H1 (cell line): ENCODE measurements around the gene CCDC63. TPM values are rescaled to one million over a fixed set of nuclear protein-coding genes. Genes with fewer than 3 reads are reported as not detected.
A peak's percentile ranks its signal among the peaks of the same experiment; 100 is the strongest.

Experiments used
- CTCF ChIA-PET: fragments of 300-600 bp; sonication (Branson Sonifier 250); formaldehyde crosslinking; loops from one replicate; lab custom pipeline; 2021; ENCODE audit not compliant: partially characterized antibody; lab: Charles Lee
- POLR2A ChIA-PET: fragments of 300-600 bp; sonication (Branson Sonifier 250); formaldehyde crosslinking; loops from one replicate; lab custom pipeline; 2021; ENCODE audit warnings: inconsistent platforms; ENCODE audit not compliant: partially characterized antibody; lab: Charles Lee
- DNase-seq, 2 experiments: peaks; one replicate each; pipeline versions ENCODE4 v3.0.0 to v3.0.0-alpha.2; 2010 to 2022; ENCODE audit warnings: low spot score in 2 of 2, low read depth in 1 of 2, mixed read lengths in 1 of 2
- FAIRE-seq: peaks from 2 replicates; lab custom pipeline; 2011; peaks lifted over from hg19 to GRCh38; lab: Jason Lieb, UNC
- H2AFZ ChIP-seq: 2 replicates; pipeline ENCODE4 v1.8.1; 2012; ENCODE audit warnings: low read length, inconsistent platforms
- H2AK5ac ChIP-seq: 2 replicates; pipeline ENCODE4 v1.6.1; 2013; ENCODE audit warnings: low read depth, low read length
- H2BK120ac ChIP-seq: replicated peaks from 2 replicates; pipeline ENCODE3; 2013; ENCODE audit warnings: low read depth, low read length, inconsistent platforms
- H2BK12ac ChIP-seq: 2 replicates; pipeline ENCODE4 v1.6.1; 2013; ENCODE audit warnings: low read depth, low read length
- H2BK15ac ChIP-seq: 2 replicates; pipeline ENCODE4 v1.6.1; 2013; ENCODE audit warnings: low read length
- H2BK20ac ChIP-seq: 2 replicates; pipeline ENCODE4 v1.6.1; 2013; ENCODE audit warnings: low read length
- H2BK5ac ChIP-seq: 2 replicates; pipeline ENCODE4 v1.6.1; 2013; ENCODE audit warnings: low read depth, low read length
- H3K14ac ChIP-seq: 2 replicates; pipeline ENCODE4 v1.6.1; 2013; ENCODE audit warnings: inconsistent platforms; ENCODE audit not compliant: insufficient read length
- H3K18ac ChIP-seq: 2 replicates; pipeline ENCODE4 v1.6.1; 2013; ENCODE audit warnings: low read length; ENCODE audit errors: extremely low read depth
- H3K23ac ChIP-seq: 2 replicates; pipeline ENCODE4 v1.6.1; 2013; ENCODE audit warnings: inconsistent platforms; ENCODE audit not compliant: insufficient read length
- H3K23me2 ChIP-seq: 2 replicates; pipeline ENCODE4 v1.6.1; 2013; ENCODE audit warnings: low read depth, low read length
- H3K27ac ChIP-seq: 2 replicates; pipeline ENCODE4 v1.6.1; 2011; ENCODE audit warnings: low read depth, low read length, inconsistent platforms
- H3K27me3 ChIP-seq, 4 experiments: replicated peaks in 1 of 4; 1 replicate in 1 of 4; 2 replicates in 3 of 4; pipeline versions ENCODE4 v1.6.1 to v1.8.1; 2011 to 2013; ENCODE audit warnings: low read length in 3 of 4, mild to moderate bottlenecking in 3 of 4, inconsistent platforms in 2 of 4, mixed read lengths in 2 of 4, moderate library complexity in 1 of 4; ENCODE audit not compliant: control insufficient read depth in 3 of 4, insufficient read depth in 3 of 4; ENCODE audit errors: extremely low read depth in 1 of 4
- H3K36me3 ChIP-seq, 4 experiments: 2 replicates each; pipeline versions ENCODE4 v1.6.1 to v1.8.1; 2011 to 2013; ENCODE audit warnings: mild to moderate bottlenecking in 4 of 4, low read length in 3 of 4, moderate library complexity in 2 of 4, control low read depth in 1 of 4, inconsistent platforms in 1 of 4; ENCODE audit not compliant: insufficient read depth in 4 of 4, control insufficient read depth in 2 of 4
- H3K4ac ChIP-seq: replicated peaks from 2 replicates; pipeline ENCODE3; 2013; ENCODE audit warnings: low read length, low read depth, mixed read lengths, inconsistent platforms; ENCODE audit not compliant: insufficient read length
- H3K4me1 ChIP-seq, 4 experiments: replicated peaks in 1 of 4; 1 replicate in 1 of 4; 2 replicates in 3 of 4; pipeline versions ENCODE4 v1.6.1 to v1.8.1; 2011 to 2013; ENCODE audit warnings: low read length in 3 of 4, inconsistent platforms in 2 of 4, mixed read lengths in 1 of 4; ENCODE audit not compliant: insufficient read depth in 4 of 4, control insufficient read depth in 3 of 4
- H3K4me2 ChIP-seq, 2 experiments: 2 replicates each; pipeline versions ENCODE4 v1.6.1 to v1.8.1; 2011 to 2013; ENCODE audit warnings: low read depth in 2 of 2, low read length in 2 of 2, control low read depth in 1 of 2, inconsistent platforms in 1 of 2, mild to moderate bottlenecking in 1 of 2; ENCODE audit not compliant: insufficient read depth in 1 of 2
- H3K4me3 ChIP-seq, 4 experiments: fragments of 200-600, 300-600 bp in 1 of 4; sonication (generic), shearing (Covaris generic), sonication (Bioruptor Twin) in 1 of 4; 2 replicates each; pipeline versions ENCODE4 v1.5.1 to v1.8.1; 2011 to 2016; ENCODE audit warnings: low read length in 4 of 4, low read depth in 3 of 4, control low read depth in 2 of 4, inconsistent platforms in 2 of 4, mild to moderate bottlenecking in 2 of 4, mixed read lengths in 1 of 4, moderate library complexity in 1 of 4; ENCODE audit not compliant: insufficient read depth in 2 of 4; ENCODE audit errors: extremely low read depth in 1 of 4
- H3K56ac ChIP-seq: replicated peaks from 2 replicates; pipeline ENCODE3; 2013; ENCODE audit warnings: low read depth, mild to moderate bottlenecking, mixed read lengths, low read length, inconsistent platforms; ENCODE audit not compliant: insufficient read length
- H3K79me1 ChIP-seq: 2 replicates; pipeline ENCODE4 v1.6.1; 2013; ENCODE audit warnings: low read depth, low read length, control low read depth
- H3K79me2 ChIP-seq, 2 experiments: 2 replicates each; pipeline versions ENCODE4 v1.6.1 to v1.8.1; 2012 to 2013; ENCODE audit warnings: low read length in 2 of 2, mild to moderate bottlenecking in 2 of 2, inconsistent platforms in 1 of 2; ENCODE audit not compliant: insufficient read depth in 2 of 2, control insufficient read depth in 1 of 2
- H3K9ac ChIP-seq, 4 experiments: replicated peaks in 1 of 4; 1 replicate in 1 of 4; 2 replicates in 3 of 4; pipeline versions ENCODE4 v1.6.1 to v1.8.1; 2011 to 2013; ENCODE audit warnings: low read depth in 3 of 4, low read length in 3 of 4, control low read depth in 2 of 4, mild to moderate bottlenecking in 2 of 4, moderate library complexity in 2 of 4, inconsistent platforms in 1 of 4; ENCODE audit errors: extremely low read depth in 1 of 4
- H3K9me3 ChIP-seq, 2 experiments: 2 replicates each; pipeline versions ENCODE4 v1.6.1 to v1.8.1; 2012 to 2013; ENCODE audit warnings: mild to moderate bottlenecking in 2 of 2, moderate library complexity in 2 of 2, control low read depth in 1 of 2, inconsistent platforms in 1 of 2, low read depth in 1 of 2, low read length in 1 of 2, mixed read lengths in 1 of 2; ENCODE audit not compliant: insufficient read depth in 2 of 2
- H4K20me1 ChIP-seq, 2 experiments: replicated peaks in 1 of 2; 2 replicates each; pipeline versions ENCODE3 to v1.8.1; 2011 to 2013; ENCODE audit warnings: inconsistent platforms in 2 of 2, low read length in 2 of 2, mild to moderate bottlenecking in 1 of 2; ENCODE audit not compliant: insufficient read depth in 2 of 2, control insufficient read depth in 1 of 2
- H4K5ac ChIP-seq: 2 replicates; pipeline ENCODE4 v1.6.1; 2013; ENCODE audit warnings: low read length, low read depth, mixed read lengths, inconsistent platforms; ENCODE audit not compliant: insufficient read length
- H4K8ac ChIP-seq: 2 replicates; pipeline ENCODE4 v1.8.0; 2013; ENCODE audit warnings: mild to moderate bottlenecking, moderate library complexity, low read length, inconsistent platforms; ENCODE audit not compliant: insufficient read depth; ENCODE audit errors: extremely low read depth
- H4K91ac ChIP-seq: replicated peaks from 2 replicates; pipeline ENCODE3; 2013; ENCODE audit warnings: low read length, mixed read lengths, inconsistent platforms; ENCODE audit not compliant: insufficient read length
- BCL11A ChIP-seq, 2 experiments: IDR thresholded peaks; one replicate each; pipeline ENCODE4 v1.6.1; 2011; ENCODE audit warnings: low read depth in 2 of 2, low read length in 2 of 2, mild to moderate bottlenecking in 2 of 2
- BRCA1 ChIP-seq: IDR thresholded peaks from 2 replicates; pipeline ENCODE4 v1.6.1; 2012; ENCODE audit warnings: low read depth, low read length, improper control_type of control experiment
- CBX8 ChIP-seq: fragments of 300-800, 300-1000 bp; sonication (generic); IDR thresholded peaks from 2 replicates; pipeline ENCODE4 v1.7.1; 2016; ENCODE audit warnings: low read depth, low read length, borderline replicate concordance
- NANOG ChIP-seq: IDR thresholded peaks from 2 replicates; pipeline ENCODE4 v1.6.1; 2011; ENCODE audit warnings: low read length, low read depth, mild to moderate bottlenecking, inconsistent platforms; ENCODE audit not compliant: insufficient read depth, poor library complexity, severe bottlenecking
- NRF1 ChIP-seq: IDR thresholded peaks from 2 replicates; pipeline ENCODE4 v1.6.1; 2011; ENCODE audit warnings: mild to moderate bottlenecking, low read depth, low read length, improper control_type of control experiment
- RBBP5 ChIP-seq: IDR thresholded peaks from 2 replicates; pipeline ENCODE4 v1.7.1; 2012; ENCODE audit warnings: low read depth, mild to moderate bottlenecking, inconsistent platforms, low read length, moderate library complexity, borderline replicate concordance
- TBP ChIP-seq: IDR thresholded peaks from 2 replicates; pipeline ENCODE4 v1.6.1; 2011; ENCODE audit warnings: low read depth, low read length, improper control_type of control experiment
- YY1 ChIP-seq: IDR thresholded peaks from 2 replicates; pipeline ENCODE4 v1.6.1; 2011; ENCODE audit warnings: low read depth, mild to moderate bottlenecking, low read length
- WGBS, 2 experiments: shearing (Covaris generic) in 1 of 2; methylation state at CpG; one replicate each; pipeline versions ENCODE4 v1.1.6 to v1.1.7; 2013 to 2015; ENCODE audit warnings: low lambda C conversion rate in 2 of 2, mixed read lengths in 2 of 2, inconsistent platforms in 1 of 2, low coverage in 1 of 2, missing lambda C conversion rate in 1 of 2; ENCODE audit not compliant: insufficient replicate concordance in 2 of 2, insufficient coverage in 1 of 2, insufficient read length in 1 of 2; ENCODE audit errors: extremely low coverage in 1 of 2, missing lambda C conversion rate in 1 of 2; 5-methylcytosine and 5-hydroxymethylcytosine counted together
- long read RNA-seq, 2 experiments: library from RNA in 1 of 2; library from capped mRNA in 1 of 2; stranded (forward); transcript quantifications; one replicate each; pipeline ENCODE4 v2.0.0, GENCODE V29; 2021; ENCODE audit warnings: inconsistent platforms in 1 of 2
- polyA minus RNA-seq, 3 experiments: library from RNA; depleted of rRNA, polyadenylated mRNA; stranded (reverse); fragments of >200 nt; gene quantifications; 1 replicate in 2 of 3; 2 replicates in 1 of 3; pipeline ENCODE4 v1.2.3, GENCODE V29; 2011
- polyA plus RNA-seq, 7 experiments: library from polyadenylated mRNA; depleted of rRNA in 3 of 7; stranded (reverse) in 5 of 7; unstranded in 2 of 7; fragments of >200 nt in 5 of 7; fragments of 200-250 nt in 2 of 7; gene quantifications; 1 replicate in 5 of 7; 2 replicates in 1 of 7; 4 replicates in 1 of 7; pipeline versions ENCODE4 v1.2.1 to v1.2.3, GENCODE V29; 2011 to 2013; ENCODE audit warnings: missing spikeins in 2 of 7, mixed read lengths in 2 of 7
- total RNA-seq: library from RNA; stranded (reverse); fragmentation: NEBNext Ultra II Directional; extraction: Animal tissue kit (Norgen Biotek cat#: 25700); gene quantifications from 2 replicates; pipeline ENCODE4 v1.2.1, GENCODE V29; 2021

CCDC63 gene
- 0.55 and 0.93 TPM in 2 replicates for total RNA-seq
- 0.42 TPM in 2 replicates for polyA plus RNA-seq (2011; rRNA removed)
- polyA plus RNA-seq (2011; cell fraction: cytosol; rRNA removed): 0.59 TPM
- 0.94 TPM for polyA plus RNA-seq (2011; cell fraction: nucleus; rRNA removed)
- polyA plus RNA-seq (2012, experiment 1 of 2): 0.93 to 1.1 TPM (median 0.97 TPM) in 4 replicates
- 0.10 TPM for polyA plus RNA-seq (2012, experiment 2 of 2)
- 0.51 TPM for polyA plus RNA-seq (2013, experiment 1 of 2)
- polyA plus RNA-seq (2013, experiment 2 of 2): 0.29 TPM
- 0.09 and 0.12 TPM in 2 replicates for polyA minus RNA-seq (2011; rRNA and poly(A)+ RNA removed)
- 1.2 TPM for polyA minus RNA-seq (2011; cell fraction: cytosol; rRNA and poly(A)+ RNA removed)
- polyA minus RNA-seq (2011; cell fraction: nucleus; rRNA and poly(A)+ RNA removed): 0.90 TPM
- long read RNA-seq, experiment 1: 0 reads
- long read RNA-seq, experiment 2: 0 reads

DNA sequence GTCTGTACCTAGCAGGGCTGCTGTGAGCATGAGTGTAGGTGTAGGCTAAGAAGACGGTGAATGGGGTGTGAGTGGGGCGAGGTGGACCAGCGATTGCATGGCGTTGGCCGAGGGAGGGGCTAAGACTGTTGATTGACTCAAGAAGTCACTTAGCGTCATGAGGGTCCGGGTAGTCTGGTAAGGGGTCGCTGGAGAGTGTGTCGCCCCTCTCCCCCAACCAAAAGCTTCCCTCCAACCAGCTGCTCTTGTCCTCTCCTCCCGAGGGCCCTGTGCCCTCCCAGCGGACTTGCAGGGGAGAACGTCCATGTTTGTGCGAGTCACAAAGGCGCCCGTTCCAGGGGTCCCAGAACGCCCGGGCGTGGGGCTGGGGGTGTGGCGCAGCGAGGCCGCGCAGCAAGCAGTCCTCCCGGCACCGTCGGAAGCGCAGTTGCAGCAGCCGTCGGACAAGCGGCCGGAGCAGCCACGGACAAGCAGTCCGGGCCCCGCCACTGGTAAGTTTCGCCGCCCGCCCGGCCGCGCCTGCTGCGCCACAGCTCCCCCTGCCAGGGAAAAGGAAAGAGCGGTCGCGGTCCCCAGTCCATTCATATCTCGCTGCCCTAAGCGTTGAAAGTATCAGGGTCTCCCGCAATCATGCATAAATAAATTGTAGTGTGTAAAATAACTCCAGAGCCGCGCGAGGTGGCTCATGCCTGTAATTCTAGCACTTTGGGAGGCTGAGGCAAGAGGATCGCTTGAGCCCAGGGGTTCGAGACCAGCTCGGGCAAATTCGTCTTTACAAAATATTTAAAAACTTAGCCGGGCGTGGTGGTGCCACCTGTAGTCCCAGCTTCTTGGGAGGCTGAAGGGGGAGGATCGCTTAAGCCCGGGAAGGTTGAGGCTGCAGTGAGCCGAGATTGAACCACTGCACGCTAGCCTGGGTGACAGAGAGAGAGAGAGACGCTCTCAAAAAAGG, at the start of gene CCDC63:
Gene CCDC63 (plus strand): TSS at position 373 of the 952 bp plus-strand sequence. CDS start 5,968 bp downstream, outside the sequence.
- Histone ChIP-seq H3K4me3 (peak within 1 kb of the TSS; percentile 66 to 85 (median 76)), H3K79me1 (no peaks in the 10 kb centered on the region), H2AK5ac (no peak within 1 kb of the TSS), H2BK20ac (no peak within 1 kb of the TSS), H3K23ac (no peak within 1 kb of the TSS), H3K23me2 (no peaks in the 10 kb centered on the region), H3K4me2 (peak within 1 kb of the TSS; percentile 63 to 78), H3K27ac (peak within 1 kb of the TSS; percentile 77), H4K91ac (peak within 1 kb of the TSS; percentile 29), H2BK5ac (peak within 1 kb of the TSS; percentile 69; the same call in 1 of the 2 replicates), H2BK120ac (no peak within 1 kb of the TSS), H4K20me1 (no peaks in the 10 kb centered on the region), H3K36me3 (no peaks in the 10 kb centered on the region), H4K8ac (peak within 1 kb of the TSS; percentile 19; the same call in 1 of the 2 replicates), H3K14ac (no peak within 1 kb of the TSS), H3K9ac (peak within 1 kb of the TSS in 3 of 4 experiments; percentile 62 to 73 (median 64); a peak in 6 of 7 replicates), H4K5ac (peak within 1 kb of the TSS; percentile 28), H3K79me2 (no peaks in the 10 kb centered on the region), H2BK15ac (no peak within 1 kb of the TSS), H3K4ac (no peak within 1 kb of the TSS), H2BK12ac (peak within 1 kb of the TSS; percentile 77), H3K4me1 (peaks cover 2 to 7% (median 5%) of the 10 kb centered on the region in 4 experiments; a peak in 6 of 7 replicates), H3K18ac (0 out of 2 replicates have a peak within 1 kb of the TSS, but pooled peaks have one; percentile 64), H3K56ac (peak within 1 kb of the TSS; percentile 82), H3K27me3 (peaks cover 0 to 3% (median under 1%) of the 10 kb centered on the region in 4 experiments; a peak in 1 of 7 replicates), H3K9me3 (no peaks in the 10 kb centered on the region), H2AFZ (peak within 1 kb of the TSS; percentile 97)
- 14% methylated on average over 47 of the region's 60 CpGs; no CpG with 5 or more reads in 1 of the 2 experiments for WGBS, 2 experiments
- POLR2A ChIA-PET: interaction anchor here (0.6 to 2.0 kb wide), 14 partner anchors 11 to 555 kb away, joined by 3 to 7 read pairs (median 3); partner anchors contain the start of gene PPP1CC
- FAIRE-seq: peak; percentile 69
- CTCF ChIA-PET: interaction anchor here (0.5 to 4.2 kb wide), 24 partner anchors 8 to 469 kb away, joined by 3 to 28 read pairs (median 4); no protein-coding TSS in a partner anchor
- peak; percentile 25 to 83 for DNase-seq
- TF ChIP-seq TBP: 0 out of 2 replicates have a peak, but pooled peaks have one; percentile 7
- TF ChIP-seq CBX8: no peak
- TF ChIP-seq NANOG: no peak
- TF ChIP-seq BCL11A (IDR thresholded peaks at IDR 0.05; ENCODE audit: low read depth in 2 of 2, low read length in 2 of 2): no peak
- no peak for TF ChIP-seq BRCA1
- peak; percentile 55; the same call in 1 of the 2 replicates for TF ChIP-seq RBBP5
- peak; percentile 28; the same call in 1 of the 2 replicates for TF ChIP-seq YY1
- TF ChIP-seq NRF1: no peak
